ENCODE data around the gene PDCL3. TPM values are rescaled to one million over a fixed set of nuclear protein-coding genes. Genes with fewer than 3 reads are reported as not detected.

PDCL3 gene
- total RNA-seq, 1 donor, result 25.5 TPM

DNA sequence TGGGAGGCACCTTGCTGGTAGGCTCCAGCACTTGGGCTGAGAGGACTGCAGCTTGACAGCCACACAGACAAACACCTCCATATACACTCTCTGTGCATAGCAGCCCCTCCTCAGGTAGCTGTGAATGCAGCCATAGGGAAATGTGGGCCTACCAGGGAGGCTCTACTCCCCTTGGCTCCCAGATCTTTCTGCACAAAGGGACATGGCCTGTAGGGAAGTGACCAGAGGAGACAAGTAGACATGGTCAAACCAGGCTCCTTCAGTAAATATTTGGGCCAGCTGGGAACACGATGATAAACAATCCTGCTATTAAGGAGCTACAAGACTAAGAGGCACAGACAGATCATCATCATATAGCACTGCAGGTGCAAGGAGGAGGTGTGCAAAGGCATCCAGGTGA, 35.9 kb upstream of the PDCL3 start:
- no peak overlapping the region for H3K4me3 ChIP-seq (ENCODE audit: low read depth, low read length)
- DNase-seq (ENCODE audit: low read depth), result no peak
- TF ChIP-seq, protein P1, sequence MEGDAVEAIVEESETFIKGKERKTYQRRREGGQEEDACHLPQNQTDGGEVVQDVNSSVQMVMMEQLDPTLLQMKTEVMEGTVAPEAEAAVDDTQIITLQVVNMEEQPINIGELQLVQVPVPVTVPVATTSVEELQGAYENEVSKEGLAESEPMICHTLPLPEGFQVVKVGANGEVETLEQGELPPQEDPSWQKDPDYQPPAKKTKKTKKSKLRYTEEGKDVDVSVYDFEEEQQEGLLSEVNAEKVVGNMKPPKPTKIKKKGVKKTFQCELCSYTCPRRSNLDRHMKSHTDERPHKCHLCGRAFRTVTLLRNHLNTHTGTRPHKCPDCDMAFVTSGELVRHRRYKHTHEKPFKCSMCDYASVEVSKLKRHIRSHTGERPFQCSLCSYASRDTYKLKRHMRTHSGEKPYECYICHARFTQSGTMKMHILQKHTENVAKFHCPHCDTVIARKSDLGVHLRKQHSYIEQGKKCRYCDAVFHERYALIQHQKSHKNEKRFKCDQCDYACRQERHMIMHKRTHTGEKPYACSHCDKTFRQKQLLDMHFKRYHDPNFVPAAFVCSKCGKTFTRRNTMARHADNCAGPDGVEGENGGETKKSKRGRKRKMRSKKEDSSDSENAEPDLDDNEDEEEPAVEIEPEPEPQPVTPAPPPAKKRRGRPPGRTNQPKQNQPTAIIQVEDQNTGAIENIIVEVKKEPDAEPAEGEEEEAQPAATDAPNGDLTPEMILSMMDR (IDR thresholded peaks at IDR 0.05; ENCODE audit: insufficient read depth, low read depth, low read length), result no peak

GRCh38 chr2:100527440-100528015, 35.3 kb upstream of the PDCL3 start:
- TF ChIP-seq, protein P1 (IDR thresholded peaks at IDR 0.05; ENCODE audit: insufficient read depth, low read depth, low read length), result no peak
- H3K4me3 ChIP-seq (ENCODE audit: low read depth, low read length), result no peak overlapping the region
- DNase-seq (ENCODE audit: low read depth), result no peak

DNA sequence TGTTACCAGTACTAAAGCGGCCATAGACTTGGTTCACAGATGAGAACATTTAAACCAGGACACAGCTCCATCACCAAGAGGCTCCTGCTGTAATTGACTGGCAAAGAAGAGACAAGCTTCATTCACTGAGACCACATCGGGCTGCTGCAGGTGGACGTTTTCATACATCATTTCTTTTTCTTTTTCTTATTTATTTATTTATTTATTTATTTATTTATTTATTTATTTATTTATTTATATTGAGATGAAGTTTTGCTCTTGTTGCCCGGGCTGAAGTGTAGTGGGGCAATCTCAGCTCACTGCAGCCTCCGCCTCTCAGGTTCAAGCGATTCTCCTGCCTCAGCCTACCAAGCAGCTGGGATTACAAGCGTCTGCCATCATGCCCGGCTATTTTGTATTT, 33.6 kb upstream of the PDCL3 start:
- DNase-seq (ENCODE audit: low read depth), result no peak
- no peak overlapping the region for H3K4me3 ChIP-seq (ENCODE audit: low read depth, low read length)
- TF ChIP-seq, protein P1 (IDR thresholded peaks at IDR 0.05; ENCODE audit: insufficient read depth, low read depth, low read length), result no peak

DNA sequence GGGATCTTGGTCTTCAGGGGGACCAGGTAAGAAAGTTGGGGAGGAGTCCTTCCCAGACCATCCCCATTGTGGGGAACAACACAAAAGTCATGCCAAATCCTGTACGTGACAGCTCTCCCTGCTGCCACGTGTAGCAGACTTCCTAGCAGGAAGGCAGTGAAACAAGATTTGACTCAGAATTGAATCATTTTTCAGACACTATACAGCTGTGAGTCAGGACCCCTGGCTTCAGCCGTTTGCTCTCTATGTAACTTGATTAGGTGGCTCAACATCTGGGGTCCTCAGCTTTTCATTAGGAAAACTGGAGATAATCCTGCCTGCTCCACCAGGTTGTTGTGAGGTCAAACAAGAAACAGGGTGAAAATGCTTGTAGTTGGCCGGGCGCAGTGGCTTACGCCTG, 32.9 kb upstream of the PDCL3 start:
- TF ChIP-seq, protein P1 (IDR thresholded peaks at IDR 0.05; ENCODE audit: insufficient read depth, low read depth, low read length), result no peak
- H3K4me3 ChIP-seq (ENCODE audit: low read depth, low read length), result no peak overlapping the region
- DNase-seq (ENCODE audit: low read depth), result no peak

GRCh38 chr2:100535855-100536254, 26.9 kb upstream of the PDCL3 start:
- TF ChIP-seq, protein P1 (IDR thresholded peaks at IDR 0.05; ENCODE audit: insufficient read depth, low read depth, low read length), result no peak
- no peak overlapping the region for H3K4me3 ChIP-seq (ENCODE audit: low read depth, low read length)
- DNase-seq (ENCODE audit: low read depth), result no peak

GRCh38 chr2:100537918-100538317, 24.9 kb upstream of the PDCL3 start:
- TF ChIP-seq, protein P1 (IDR thresholded peaks at IDR 0.05; ENCODE audit: insufficient read depth, low read depth, low read length), result no peak
- DNase-seq (ENCODE audit: low read depth), result no peak

DNA sequence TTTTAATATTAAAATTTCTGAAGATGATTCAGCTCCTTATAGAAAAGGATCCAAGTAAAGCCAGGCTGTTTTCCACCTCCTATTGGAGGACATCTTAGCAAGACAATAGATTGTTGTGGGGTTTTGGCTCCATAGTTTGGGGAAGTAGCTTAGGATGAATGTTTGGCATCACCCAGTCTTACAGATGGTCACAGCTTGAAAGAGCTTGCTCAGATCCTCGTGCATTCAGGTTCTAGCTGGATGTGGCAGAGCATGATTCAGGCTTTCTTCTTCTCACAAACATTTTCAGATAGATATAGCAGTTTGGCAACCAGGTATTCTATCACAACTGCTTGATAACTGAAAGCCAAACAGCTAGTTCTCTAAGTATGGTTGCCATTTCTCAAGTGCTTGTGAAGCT, 23.6 kb upstream of the PDCL3 start:
- no peak for DNase-seq (ENCODE audit: low read depth)
- H3K4me3 ChIP-seq (ENCODE audit: low read depth, low read length), result no peak overlapping the region
- TF ChIP-seq, protein P1 (IDR thresholded peaks at IDR 0.05; ENCODE audit: insufficient read depth, low read depth, low read length), result no peak

More at GRCh38 chr2:100537918-100538317, 24.9 kb upstream of the PDCL3 start:
- no peak overlapping the region for H3K4me3 ChIP-seq (ENCODE audit: low read depth, low read length)
